Astrocyte (in vitro differentiated cells and primary cell): ENCODE data around the gene RBCK1. TPM values are rescaled to one million over a fixed set of nuclear protein-coding genes. Genes with fewer than 3 reads are reported as not detected.

Experiments
- DNase-seq: peaks from one replicate; pipeline ENCODE4 v3.0.0-alpha.2; 2010; ENCODE audit warnings: low read depth
- FAIRE-seq: peaks from 2 replicates; lab custom pipeline; 2011; peaks lifted over from hg19 to GRCh38; lab: Jason Lieb, UNC
- H2AFZ ChIP-seq: 2 replicates; pipeline ENCODE4 v1.6.0; 2012; ENCODE audit warnings: low read depth, low read length, inconsistent platforms
- H3K27ac ChIP-seq: 2 replicates; pipeline ENCODE4 v1.5.1; 2011; ENCODE audit warnings: low read depth, low read length, inconsistent platforms
- H3K27me3 ChIP-seq: 2 replicates; pipeline ENCODE4 v1.6.0; 2011; ENCODE audit warnings: low read length, inconsistent platforms; ENCODE audit not compliant: insufficient read depth
- H3K36me3 ChIP-seq: 2 replicates; pipeline ENCODE4 v1.5.1; 2011; ENCODE audit warnings: low read length, inconsistent platforms; ENCODE audit not compliant: insufficient read depth
- H3K4me1 ChIP-seq: 2 replicates; pipeline ENCODE4 v1.5.1; 2011; ENCODE audit warnings: low read length, inconsistent platforms; ENCODE audit not compliant: insufficient read depth
- H3K4me2 ChIP-seq: 2 replicates; pipeline ENCODE4 v1.6.0; 2012; ENCODE audit warnings: low read length, inconsistent platforms
- H3K4me3 ChIP-seq: 2 replicates; pipeline ENCODE4 v1.5.1; 2011; ENCODE audit warnings: low read depth, mild to moderate bottlenecking, low read length, inconsistent platforms; ENCODE audit not compliant: insufficient read depth
- H3K79me2 ChIP-seq: 2 replicates; pipeline ENCODE4 v1.6.0; 2012; ENCODE audit warnings: mild to moderate bottlenecking, low read length, inconsistent platforms; ENCODE audit not compliant: insufficient read depth
- H3K9ac ChIP-seq: 2 replicates; pipeline ENCODE4 v1.6.0; 2012; ENCODE audit warnings: mild to moderate bottlenecking, low read length, inconsistent platforms
- H3K9me3 ChIP-seq: 2 replicates; pipeline ENCODE4 v1.5.1; 2012; ENCODE audit warnings: low read depth, mild to moderate bottlenecking, low read length, inconsistent platforms; ENCODE audit not compliant: insufficient read depth
- H4K20me1 ChIP-seq: 2 replicates; pipeline ENCODE4 v1.6.0; 2012; ENCODE audit warnings: low read length, inconsistent platforms; ENCODE audit not compliant: insufficient read depth
- H3K27ac Mint-ChIP-seq: one replicate; pipeline ENCODE4 v1.8.0; 2021; ENCODE audit warnings: mild to moderate bottlenecking, mixed read lengths; ENCODE audit not compliant: unreplicated experiment
- H3K27me3 Mint-ChIP-seq: one replicate; pipeline ENCODE4 v1.8.0; 2021; ENCODE audit warnings: low read depth, mixed read lengths; ENCODE audit not compliant: unreplicated experiment
- H3K36me3 Mint-ChIP-seq: one replicate; pipeline ENCODE4 v1.8.0; 2021; ENCODE audit warnings: low read depth, mixed read lengths; ENCODE audit not compliant: unreplicated experiment
- H3K4me1 Mint-ChIP-seq: one replicate; pipeline ENCODE4 v1.8.0; 2021; ENCODE audit warnings: low read depth, mixed read lengths; ENCODE audit not compliant: unreplicated experiment
- H3K4me3 Mint-ChIP-seq: one replicate; pipeline ENCODE4 v1.8.0; 2021; ENCODE audit warnings: mild to moderate bottlenecking, moderate library complexity, mixed read lengths; ENCODE audit not compliant: unreplicated experiment
- H3K9me3 Mint-ChIP-seq: one replicate; pipeline ENCODE4 v1.8.0; 2021; ENCODE audit warnings: mild to moderate bottlenecking, mixed read lengths; ENCODE audit not compliant: unreplicated experiment
- CTCF ChIP-seq: IDR thresholded peaks from 2 replicates; pipeline ENCODE4 v1.5.1; 2011; ENCODE audit warnings: low read depth, mild to moderate bottlenecking, inconsistent platforms, low read length, moderate library complexity; ENCODE audit not compliant: insufficient read depth
- EZH2 ChIP-seq: IDR thresholded peaks from 2 replicates; pipeline ENCODE4 v1.6.1; 2012; ENCODE audit warnings: mild to moderate bottlenecking, low read length, inconsistent platforms; ENCODE audit not compliant: insufficient read depth
- total RNA-seq: library from RNA; stranded (reverse); gene quantifications from 2 replicates; pipeline ENCODE4 v1.2.1, GENCODE V29; 2021

Gene RBCK1
- total RNA-seq, 1 donor from 2014 or later = 124 TPM

- peak overlapping the region; percentile 18 for H3K4me3 Mint-ChIP-seq
- H3K9ac ChIP-seq = no peak overlapping the region
- peaks cover 17% of the 10 kb centered on the region for H3K36me3 Mint-ChIP-seq
- H3K27me3 Mint-ChIP-seq = no peaks in the 10 kb centered on the region
- H3K79me2 ChIP-seq = no peaks in the 10 kb centered on the region
- FAIRE-seq (no peak), DNase-seq (peak; percentile 36)
- H3K27ac Mint-ChIP-seq = peak overlapping the region; percentile 99
- H3K27ac ChIP-seq = no peak overlapping the region
- no peaks in the 10 kb centered on the region for H3K36me3 ChIP-seq
- no peaks in the 10 kb centered on the region for H3K9me3 ChIP-seq
- no peak overlapping the region for H3K4me2 ChIP-seq
- no peaks in the 10 kb centered on the region for H4K20me1 ChIP-seq
- H3K27me3 ChIP-seq = no peaks in the 10 kb centered on the region
- H3K4me1 Mint-ChIP-seq = peaks cover 14% of the 10 kb centered on the region
- peaks cover 3% of the 10 kb centered on the region for H3K4me1 ChIP-seq
- no peaks in the 10 kb centered on the region for H3K9me3 Mint-ChIP-seq
- no peak overlapping the region for H3K4me3 ChIP-seq
- no peak overlapping the region for H2AFZ ChIP-seq
- no peak for TF ChIP-seq CTCF
- TF ChIP-seq EZH2 = no peak
These were observed 6.2 kb upstream of the RBCK1 start for GRCh38 chr20:401682-402495.

DNA sequence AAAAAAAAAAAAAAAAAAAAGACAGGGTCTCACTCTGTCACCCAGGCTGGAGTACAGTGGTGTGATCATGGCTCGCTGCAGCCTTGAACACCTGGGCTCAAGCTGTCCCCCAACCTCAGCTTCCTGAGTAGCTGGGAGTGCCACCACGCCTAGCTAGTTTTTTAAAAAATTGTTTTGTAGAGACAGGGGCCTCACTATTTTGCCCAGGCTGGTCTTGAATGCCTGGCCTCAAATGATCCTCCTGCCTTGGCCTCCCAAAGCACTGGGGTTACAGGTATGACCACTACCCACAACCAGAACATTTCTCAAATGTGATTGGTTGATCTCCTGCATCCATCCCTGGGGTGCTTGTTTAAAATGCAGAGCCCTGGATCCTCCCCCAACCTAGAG lies 5.6 kb upstream of the RBCK1 start:
- no peak overlapping the region for H3K4me3 Mint-ChIP-seq
- H3K27me3 ChIP-seq = no peaks in the 10 kb centered on the region
- no peak overlapping the region for H3K4me3 ChIP-seq
- H4K20me1 ChIP-seq = no peaks in the 10 kb centered on the region
- H3K27ac ChIP-seq = no peak overlapping the region
- H3K4me2 ChIP-seq = no peak overlapping the region
- H3K79me2 ChIP-seq = no peaks in the 10 kb centered on the region
- H3K36me3 ChIP-seq = no peaks in the 10 kb centered on the region
- no peak overlapping the region for H3K9ac ChIP-seq
- no peaks in the 10 kb centered on the region for H3K27me3 Mint-ChIP-seq
- H3K9me3 ChIP-seq = no peaks in the 10 kb centered on the region
- no peaks in the 10 kb centered on the region for H3K9me3 Mint-ChIP-seq
- DNase-seq = no peak
- TF ChIP-seq EZH2 (no peak), CTCF (no peak)
- H3K36me3 Mint-ChIP-seq = peaks cover 13% of the 10 kb centered on the region
- H3K27ac Mint-ChIP-seq = peak overlapping the region; percentile 93
- FAIRE-seq = no peak
- H3K4me1 Mint-ChIP-seq = peaks cover 18% of the 10 kb centered on the region
- no peak overlapping the region for H2AFZ ChIP-seq
- peaks cover 8% of the 10 kb centered on the region for H3K4me1 ChIP-seq
